ENCODE results near the gene THAP5.

- TF ChIP-seq CTCF (IDR thresholded peaks at IDR 0.05) (peak; percentile 51 to 83 (median 70)), POLR2A (IDR thresholded peaks at IDR 0.05) (no peak)
Measured at GRCh38 chr7:108613147-108613948, 43.8 kb upstream of the THAP5 start.
